WTC11 (cell line): Measurements from ENCODE around the gene TCF15. TPM values are rescaled to one million over a fixed set of nuclear protein-coding genes. Genes with fewer than 3 reads are reported as not detected.

Experiments used
- ATAC-seq: fragments of 200-7000 bp; cut with Tn5 transposase; 2 replicates; pipeline ENCODE4 v1.10.0; 2021; ENCODE audit warnings: mild to moderate bottlenecking, moderate library complexity
- CTCF ChIA-PET: fragments of 300-600 bp; sonication (Branson Sonifier 250); formaldehyde crosslinking; loops from one replicate; lab custom pipeline; 2021; ENCODE audit warnings: antibody characterized with exemption; lab: Charles Lee
- POLR2A ChIA-PET: fragments of 350-600 bp; sonication (Branson Sonifier 250); formaldehyde crosslinking; loops from one replicate; lab custom pipeline; 2021; ENCODE audit warnings: antibody characterized with exemption; lab: Charles Lee
- DNase-seq: peaks from one replicate; pipeline ENCODE4 v3.0.0; 2021; ENCODE audit warnings: low spot score
- H3K27ac Mint-ChIP-seq: 2 replicates; pipeline ENCODE4 v1.8.0; 2021; ENCODE audit warnings: mixed read lengths
- H3K27me3 Mint-ChIP-seq: 2 replicates; pipeline ENCODE4 v1.8.0; 2021; ENCODE audit warnings: low read depth, mild to moderate bottlenecking, moderate library complexity, mixed read lengths
- H3K36me3 Mint-ChIP-seq: 2 replicates; pipeline ENCODE4 v1.8.0; 2021; ENCODE audit warnings: mixed read lengths
- H3K4me1 Mint-ChIP-seq: 2 replicates; pipeline ENCODE4 v1.8.0; 2022; ENCODE audit warnings: mixed read lengths
- H3K4me3 Mint-ChIP-seq: 2 replicates; pipeline ENCODE4 v1.8.0; 2021; ENCODE audit warnings: mild to moderate bottlenecking, moderate library complexity, mixed read lengths
- H3K9me3 Mint-ChIP-seq: 2 replicates; pipeline ENCODE4 v1.8.0; 2021; ENCODE audit warnings: mixed read lengths
- ARID4B ChIP-seq: sonication (generic); formaldehyde crosslinking; IDR thresholded peaks from 2 replicates; pipeline ENCODE4 v1.8.0; 2023; ENCODE audit warnings: missing genetic modification reagents, mild to moderate bottlenecking, borderline replicate concordance
- ATF3 ChIP-seq: sonication (generic); formaldehyde crosslinking; conservative IDR thresholded peaks from 2 replicates; pipeline ENCODE4 v1.8.1; 2022; ENCODE audit warnings: mild to moderate bottlenecking, missing genetic modification reagents
- ATF6 ChIP-seq: sonication (generic); formaldehyde crosslinking; IDR thresholded peaks from 2 replicates; pipeline ENCODE4 v1.8.1; 2023; ENCODE audit warnings: mild to moderate bottlenecking, missing genetic modification reagents
- HMGA2 ChIP-seq: fragments of 250-450 bp; sonication (Bioruptor Pico); IDR thresholded peaks from 2 replicates; pipeline ENCODE4 v1.4.0; 2021; ENCODE audit warnings: mild to moderate bottlenecking, moderate library complexity
- HMGXB4 ChIP-seq: sonication (generic); formaldehyde crosslinking; IDR thresholded peaks from 2 replicates; pipeline ENCODE4 v1.8.1; 2023; ENCODE audit warnings: mild to moderate bottlenecking, moderate library complexity, missing genetic modification reagents
- JUN ChIP-seq: sonication (generic); formaldehyde crosslinking; IDR thresholded peaks from 2 replicates; pipeline ENCODE4 v1.8.0; 2023; ENCODE audit warnings: mild to moderate bottlenecking, missing genetic modification reagents
- MYBL2 ChIP-seq: sonication (generic); formaldehyde crosslinking; IDR thresholded peaks from 2 replicates; pipeline ENCODE4 v1.8.1; 2023; ENCODE audit warnings: mild to moderate bottlenecking, moderate library complexity, missing genetic modification reagents
- NFE2L1 ChIP-seq: sonication (generic); formaldehyde crosslinking; IDR thresholded peaks from 2 replicates; pipeline ENCODE4 v1.8.1; 2023; ENCODE audit warnings: missing genetic modification reagents
- NR1H2 ChIP-seq: sonication (generic); formaldehyde crosslinking; IDR thresholded peaks from 2 replicates; pipeline ENCODE4 v1.9.0; 2021; ENCODE audit warnings: mild to moderate bottlenecking, moderate library complexity, missing genetic modification reagents
- PREB ChIP-seq: sonication (generic); formaldehyde crosslinking; IDR thresholded peaks from 2 replicates; pipeline ENCODE4 v1.8.1; 2022; ENCODE audit warnings: mild to moderate bottlenecking, missing genetic modification reagents, moderate library complexity, borderline replicate concordance
- SOX15 ChIP-seq: fragments of 250-450 bp; sonication (Bioruptor Pico); IDR thresholded peaks from 2 replicates; pipeline ENCODE4 v1.9.0; 2021; ENCODE audit warnings: mild to moderate bottlenecking
- SP1 ChIP-seq: sonication (generic); formaldehyde crosslinking; conservative IDR thresholded peaks from 2 replicates; pipeline ENCODE4 v1.8.1; 2022; ENCODE audit warnings: missing genetic modification reagents
- TEAD4 ChIP-seq: sonication (generic); formaldehyde crosslinking; IDR thresholded peaks from 2 replicates; pipeline ENCODE4 v1.8.0; 2022; ENCODE audit warnings: mild to moderate bottlenecking, missing genetic modification reagents
- ZBTB21 ChIP-seq: sonication (generic); formaldehyde crosslinking; IDR thresholded peaks from 2 replicates; pipeline ENCODE4 v1.8.1; 2023; ENCODE audit warnings: mild to moderate bottlenecking, missing genetic modification reagents, borderline replicate concordance
- ZNF121 ChIP-seq: sonication (generic); formaldehyde crosslinking; IDR thresholded peaks from 2 replicates; pipeline ENCODE4 v1.8.0; 2023; ENCODE audit warnings: missing genetic modification reagents
- ZNF532 ChIP-seq: fragments of 250-450 bp; sonication (Bioruptor Pico); IDR thresholded peaks from 2 replicates; pipeline ENCODE4 v1.9.0; 2021; ENCODE audit warnings: mild to moderate bottlenecking, borderline replicate concordance
- total RNA-seq: library from RNA; stranded (reverse); gene quantifications from 3 replicates; pipeline ENCODE4 v1.2.3, GENCODE V29; 2021
- TF ChIP-seq, protein P1 (sequence below): sonication (generic); formaldehyde crosslinking; IDR thresholded peaks from 2 replicates; pipeline ENCODE4 v1.8.1; 2023; ENCODE audit warnings: mild to moderate bottlenecking, missing genetic modification reagents, moderate library complexity
- TF ChIP-seq, protein P2 (sequence below): sonication (generic); formaldehyde crosslinking; IDR thresholded peaks from 2 replicates; pipeline ENCODE4 v1.8.0; 2022; ENCODE audit warnings: mild to moderate bottlenecking, missing genetic modification reagents

The TCF15 gene
- total RNA-seq, 1 experiment from 2014 or later = 3.8 TPM

- no peak for DNase-seq
- ATAC-seq = no peak
- peaks cover 14% of the 10 kb centered on the region for H3K4me1 Mint-ChIP-seq
- TF ChIP-seq NFE2L1 (CRISPR knock-in tag) = no peak
- TF ChIP-seq, protein P1, sequence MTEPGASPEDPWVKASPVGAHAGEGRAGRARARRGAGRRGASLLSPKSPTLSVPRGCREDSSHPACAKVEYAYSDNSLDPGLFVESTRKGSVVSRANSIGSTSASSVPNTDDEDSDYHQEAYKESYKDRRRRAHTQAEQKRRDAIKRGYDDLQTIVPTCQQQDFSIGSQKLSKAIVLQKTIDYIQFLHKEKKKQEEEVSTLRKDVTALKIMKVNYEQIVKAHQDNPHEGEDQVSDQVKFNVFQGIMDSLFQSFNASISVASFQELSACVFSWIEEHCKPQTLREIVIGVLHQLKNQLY = no peak
- no peak for TF ChIP-seq MYBL2 (CRISPR knock-in tag)
- TF ChIP-seq ATF6 (CRISPR knock-in tag) = no peak
- TF ChIP-seq HMGA2 (CRISPR knock-in tag) = no peak
- TF ChIP-seq JUN = no peak
- no peak for TF ChIP-seq TEAD4 (CRISPR knock-in tag)
- TF ChIP-seq, protein P2, sequence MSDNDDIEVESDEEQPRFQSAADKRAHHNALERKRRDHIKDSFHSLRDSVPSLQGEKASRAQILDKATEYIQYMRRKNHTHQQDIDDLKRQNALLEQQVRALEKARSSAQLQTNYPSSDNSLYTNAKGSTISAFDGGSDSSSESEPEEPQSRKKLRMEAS (CRISPR knock-in tag) = no peak
- TF ChIP-seq ARID4B (CRISPR knock-in tag) = no peak
- POLR2A ChIA-PET = no interaction called here
- CTCF ChIA-PET = interaction anchor here (1.4 kb wide), 1 partner anchor 30 kb away, joined by 5 read pairs; no protein-coding TSS in a partner anchor
- no peak overlapping the region for H3K27ac Mint-ChIP-seq
- H3K36me3 Mint-ChIP-seq = no peaks in the 10 kb centered on the region
- no peak overlapping the region for H3K4me3 Mint-ChIP-seq
- H3K9me3 Mint-ChIP-seq = peaks cover 13% of the 10 kb centered on the region
- H3K27me3 Mint-ChIP-seq = peaks cover 28% of the 10 kb centered on the region
Observed at GRCh38 chr20:615514-615913, 5.4 kb upstream of the TCF15 start.

- H3K27me3 Mint-ChIP-seq = peaks cover 51% of the 10 kb centered on the region
- POLR2A ChIA-PET = interaction anchor here (1.6 kb wide), 1 partner anchor 49 kb away, joined by 5 read pairs; no protein-coding TSS in a partner anchor
- peaks cover 18% of the 10 kb centered on the region for H3K4me1 Mint-ChIP-seq
- DNase-seq = no peak
- no peak overlapping the region for H3K27ac Mint-ChIP-seq
- ATAC-seq = no peak
- no peak overlapping the region for H3K4me3 Mint-ChIP-seq
- H3K9me3 Mint-ChIP-seq = no peaks in the 10 kb centered on the region
- CTCF ChIA-PET = interaction anchor here (1.1 to 3.9 kb wide), 3 partner anchors 34 to 55 kb away, joined by 3 to 28 read pairs (median 5); no protein-coding TSS in a partner anchor
- H3K36me3 Mint-ChIP-seq = no peaks in the 10 kb centered on the region
- TF ChIP-seq ATF6 (CRISPR knock-in tag) (no peak), HMGXB4 (CRISPR knock-in tag) (no peak), SOX15 (CRISPR knock-in tag) (no peak), ZNF532 (CRISPR knock-in tag) (no peak), ZNF121 (no peak), PREB (no peak), NR1H2 (no peak), ZBTB21 (CRISPR knock-in tag) (no peak), ATF3 (CRISPR knock-in tag) (no peak), SP1 (CRISPR knock-in tag) (no peak)
Observed at GRCh38 chr20:611843-612185, 1.7 kb upstream of the TCF15 start.
